ENCODE data around the gene SLA2.
A peak's percentile ranks its signal among the peaks of the same experiment; 100 is the strongest.
"Not testable (repeated sequence)": the region's sequence is repeated elsewhere in the genome, so short reads cannot be mapped to it uniquely, and the experiment has no call there.

SLA2 gene

DNA sequence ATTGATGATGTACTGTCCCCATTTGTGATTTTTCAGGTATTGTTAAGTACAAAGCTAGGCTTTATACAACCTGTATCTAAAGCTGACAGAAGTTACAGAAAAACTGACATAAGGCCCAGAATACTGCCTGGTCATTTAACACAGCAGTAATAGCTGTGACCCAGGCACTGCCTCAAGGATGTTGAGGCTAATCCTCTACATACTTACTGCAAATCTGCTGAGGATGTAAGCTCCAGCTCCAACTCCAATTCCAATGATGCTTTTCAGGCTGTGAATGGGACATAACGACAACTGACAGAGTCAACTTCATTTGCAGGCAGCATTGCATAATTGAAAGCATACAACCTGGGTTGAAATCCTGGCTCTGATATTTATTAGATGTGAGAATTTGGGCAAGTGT is 36.3 kb upstream of the SLA2 start:
- TF ChIP-seq, protein P1, sequence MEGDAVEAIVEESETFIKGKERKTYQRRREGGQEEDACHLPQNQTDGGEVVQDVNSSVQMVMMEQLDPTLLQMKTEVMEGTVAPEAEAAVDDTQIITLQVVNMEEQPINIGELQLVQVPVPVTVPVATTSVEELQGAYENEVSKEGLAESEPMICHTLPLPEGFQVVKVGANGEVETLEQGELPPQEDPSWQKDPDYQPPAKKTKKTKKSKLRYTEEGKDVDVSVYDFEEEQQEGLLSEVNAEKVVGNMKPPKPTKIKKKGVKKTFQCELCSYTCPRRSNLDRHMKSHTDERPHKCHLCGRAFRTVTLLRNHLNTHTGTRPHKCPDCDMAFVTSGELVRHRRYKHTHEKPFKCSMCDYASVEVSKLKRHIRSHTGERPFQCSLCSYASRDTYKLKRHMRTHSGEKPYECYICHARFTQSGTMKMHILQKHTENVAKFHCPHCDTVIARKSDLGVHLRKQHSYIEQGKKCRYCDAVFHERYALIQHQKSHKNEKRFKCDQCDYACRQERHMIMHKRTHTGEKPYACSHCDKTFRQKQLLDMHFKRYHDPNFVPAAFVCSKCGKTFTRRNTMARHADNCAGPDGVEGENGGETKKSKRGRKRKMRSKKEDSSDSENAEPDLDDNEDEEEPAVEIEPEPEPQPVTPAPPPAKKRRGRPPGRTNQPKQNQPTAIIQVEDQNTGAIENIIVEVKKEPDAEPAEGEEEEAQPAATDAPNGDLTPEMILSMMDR (IDR thresholded peaks at IDR 0.05; ENCODE audit: low read depth, low read length, missing control alignments): no peak
- no peak overlapping the region for H3K4me3 ChIP-seq (ENCODE audit: low read depth, low read length)
- no peak for DNase-seq (ENCODE audit: low read depth)
- in situ Hi-C loops (cut with HindIII; ENCODE audit: low sequenced_read_pairs): no loop called here

DNA sequence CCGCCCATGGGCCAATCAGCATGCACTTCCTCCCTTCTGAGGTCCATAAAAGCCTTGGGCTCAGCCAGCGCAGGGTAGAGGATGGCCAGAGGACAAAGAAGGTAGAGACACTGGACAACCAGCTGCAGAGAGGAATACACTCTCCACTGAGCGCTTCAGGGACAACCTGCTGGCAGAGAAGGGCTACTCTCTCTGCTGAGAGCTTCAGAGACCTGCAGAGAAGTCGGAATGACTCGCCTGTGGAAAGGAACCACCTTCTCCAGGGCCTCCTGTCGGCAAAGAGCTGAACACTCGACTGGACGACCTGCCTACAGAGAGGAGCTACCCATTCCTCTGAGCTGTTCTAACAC is 31.4 kb upstream of the SLA2 start:
- in situ Hi-C loops (cut with HindIII; ENCODE audit: low sequenced_read_pairs): no loop called here
- TF ChIP-seq, protein P1 (IDR thresholded peaks at IDR 0.05; ENCODE audit: low read depth, low read length, missing control alignments): no peak
- no peak for DNase-seq (ENCODE audit: low read depth)
- H3K4me3 ChIP-seq (ENCODE audit: low read depth, low read length): no peak overlapping the region

DNA sequence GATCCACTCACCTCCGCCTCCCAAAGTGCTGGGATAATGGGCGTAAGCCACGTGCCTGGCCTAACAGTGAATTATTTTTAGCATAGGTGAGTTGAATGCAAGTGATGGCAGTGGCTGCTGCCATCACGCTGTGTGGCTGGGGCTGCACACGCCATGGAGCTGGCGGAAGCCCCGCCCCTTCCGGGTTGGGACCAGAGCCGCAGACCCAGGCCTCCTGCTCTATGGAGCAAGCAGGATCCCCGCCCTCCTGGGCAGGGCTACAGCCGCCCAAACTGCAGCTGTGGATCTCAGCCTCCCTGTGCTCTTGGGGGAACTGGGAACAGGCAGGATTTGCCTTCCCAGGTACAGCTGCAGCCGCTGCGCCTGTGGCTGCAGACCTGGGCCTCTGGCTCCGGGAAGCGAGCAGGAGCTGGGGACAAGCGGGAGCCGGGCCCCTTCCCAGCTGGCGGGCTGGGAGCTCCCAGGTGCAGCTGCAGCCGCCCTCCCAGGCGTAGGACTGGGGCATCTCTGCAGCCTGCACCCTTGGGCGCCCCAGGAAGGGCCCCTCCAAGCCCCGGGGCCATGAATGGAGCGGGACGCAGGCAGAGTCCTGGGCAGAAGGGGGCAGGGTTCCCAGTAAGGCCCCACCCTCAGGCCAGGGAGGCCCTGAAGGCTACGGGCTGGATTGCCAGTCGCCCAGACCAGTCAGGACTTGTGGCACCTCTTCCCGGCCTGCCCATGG is 30.9 kb upstream of the SLA2 start:
- H3K4me3 ChIP-seq (ENCODE audit: low read depth, low read length): no peak overlapping the region
- in situ Hi-C loops (cut with HindIII; ENCODE audit: low sequenced_read_pairs): no loop called here
- TF ChIP-seq, protein P1 (IDR thresholded peaks at IDR 0.05; ENCODE audit: low read depth, low read length, missing control alignments): no peak
- no peak for DNase-seq (ENCODE audit: low read depth)

- H3K4me3 ChIP-seq (ENCODE audit: low read depth, low read length); DNase-seq (ENCODE audit: low read depth); in situ Hi-C loops (cut with HindIII; ENCODE audit: low sequenced_read_pairs): not testable (repeated sequence)
Measured at GRCh38 chr20:36675545-36675944, 29.5 kb upstream of the SLA2 start.

DNA sequence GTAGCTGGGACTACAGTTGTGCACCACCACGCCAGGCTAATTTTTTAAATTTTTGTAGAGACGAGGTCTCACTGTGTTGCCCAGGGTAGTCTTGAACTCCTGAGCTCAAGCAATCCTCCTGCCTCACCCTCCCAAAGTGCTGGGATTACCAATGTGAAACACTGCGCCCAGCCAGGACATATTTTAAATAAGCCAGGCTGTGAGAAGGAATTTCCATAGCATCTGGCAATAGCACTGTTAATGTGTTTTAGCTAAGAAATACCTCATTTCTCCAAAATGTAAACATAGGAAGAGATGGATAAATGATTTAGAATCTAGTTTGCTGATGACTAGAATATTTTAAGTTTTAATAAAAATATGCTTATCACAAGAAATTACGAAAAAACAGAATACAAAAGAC is 27.0 kb upstream of the SLA2 start:
- in situ Hi-C loops (cut with HindIII; ENCODE audit: low sequenced_read_pairs): no loop called here
- TF ChIP-seq, protein P1 (IDR thresholded peaks at IDR 0.05; ENCODE audit: low read depth, low read length, missing control alignments): no peak
- no peak overlapping the region for H3K4me3 ChIP-seq (ENCODE audit: low read depth, low read length)
- DNase-seq (ENCODE audit: low read depth): no peak

DNA sequence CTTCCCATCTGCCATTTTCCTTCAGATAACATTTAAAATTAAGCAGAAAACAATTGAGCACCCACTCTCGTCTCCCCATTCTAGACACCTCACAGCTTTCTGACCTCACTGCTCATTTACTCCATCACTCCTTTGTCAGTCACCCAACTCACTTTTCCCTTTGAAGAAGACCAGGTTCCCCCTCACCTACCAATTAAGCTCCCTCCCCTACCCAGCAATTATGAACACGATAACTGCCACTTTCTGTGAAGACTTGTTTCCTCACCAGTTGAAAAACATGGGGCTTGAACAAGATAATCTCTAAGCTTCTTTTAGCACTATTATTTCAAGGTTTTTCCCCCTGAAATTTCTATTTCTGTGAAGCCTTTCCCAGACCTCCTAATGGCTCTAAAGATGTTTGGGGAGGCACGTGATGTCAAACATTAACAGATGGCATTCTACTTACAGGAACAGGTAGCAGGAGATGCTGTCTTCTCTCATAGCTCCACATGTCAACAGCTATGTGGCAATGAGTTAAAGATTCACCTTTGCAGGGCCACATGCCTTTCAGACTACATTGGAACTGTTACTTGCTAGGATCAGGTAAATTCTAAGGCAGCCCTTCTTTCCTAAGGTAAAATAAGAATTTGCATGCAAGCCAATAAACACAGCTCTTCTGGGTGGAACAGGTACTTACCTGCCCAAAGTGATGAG is 24.8 kb upstream of the SLA2 start:
- in situ Hi-C loops (cut with HindIII; ENCODE audit: low sequenced_read_pairs): no loop called here
- no peak for DNase-seq (ENCODE audit: low read depth)
- TF ChIP-seq, protein P1 (IDR thresholded peaks at IDR 0.05; ENCODE audit: low read depth, low read length, missing control alignments): no peak
- no peak overlapping the region for H3K4me3 ChIP-seq (ENCODE audit: low read depth, low read length)

- no peak for DNase-seq (ENCODE audit: low read depth)
- TF ChIP-seq, protein P1 (IDR thresholded peaks at IDR 0.05; ENCODE audit: low read depth, low read length, missing control alignments): peak; percentile 5
- no peak overlapping the region for H3K4me3 ChIP-seq (ENCODE audit: low read depth, low read length)
- in situ Hi-C loops (cut with HindIII; ENCODE audit: low sequenced_read_pairs): no loop called here
Measured at GRCh38 chr20:36666181-36666740, 20.3 kb upstream of the SLA2 start.
